SK-N-SH (cell line): ENCODE data around the gene PIAS4. TPM values are rescaled to one million over a fixed set of nuclear protein-coding genes. Genes with fewer than 3 reads are reported as not detected.
A peak's percentile ranks its signal among the peaks of the same experiment; 100 is the strongest.

Source experiments
- CTCF ChIA-PET: fragments of 300-600, 350-600 bp; formaldehyde crosslinking; extraction: SDS; loops from one replicate; lab custom pipeline; 2021; lab: Yijun Ruan, JAX
- POLR2A ChIA-PET: fragments of 350-600 bp; sonication (Branson Sonifier 250); formaldehyde crosslinking; extraction: SDS; loops from one replicate; lab custom pipeline; 2020; ENCODE audit warnings: antibody characterized with exemption, inconsistent platforms; lab: Yijun Ruan, JAX
- DNase-seq: peaks from one replicate; pipeline ENCODE4 v3.0.0; 2012
- H2AFZ ChIP-seq: fragments of 200-600 bp; sonication (generic); 2 replicates; pipeline ENCODE4 v1.8.1; 2016; ENCODE audit warnings: antibody characterized with exemption, mild to moderate bottlenecking, low read depth
- H3F3A ChIP-seq: fragments of 200-600 bp; sonication (generic); replicated peaks from 2 replicates; pipeline ENCODE3; 2016; ENCODE audit warnings: antibody characterized with exemption, mild to moderate bottlenecking; ENCODE audit not compliant: insufficient read depth
- H3K27ac ChIP-seq, 2 experiments: fragments of 200-500 bp in 1 of 2; fragments of 200-600 bp in 1 of 2; sonication (Bioruptor generic) in 1 of 2; sonication (generic), shearing (Covaris generic) in 1 of 2; 2 replicates each; pipeline versions ENCODE4 v1.5.1 to v1.6.1; 2014 to 2016; ENCODE audit warnings: low read depth in 2 of 2, inconsistent platforms in 1 of 2, low read length in 1 of 2, mild to moderate bottlenecking in 1 of 2, mixed read lengths in 1 of 2
- H3K27me3 ChIP-seq: fragments of 200-600 bp; sonication (generic), shearing (Covaris generic); 2 replicates; pipeline ENCODE4 v1.6.1; 2016; ENCODE audit warnings: mixed run types; ENCODE audit not compliant: insufficient read depth
- H3K36me3 ChIP-seq, 2 experiments: fragments of 200-500 bp in 1 of 2; fragments of 200-600 bp in 1 of 2; sonication (Bioruptor generic) in 1 of 2; sonication (generic) in 1 of 2; replicated peaks in 1 of 2; 2 replicates each; pipeline versions ENCODE3 to v1.5.1; 2014 to 2016; ENCODE audit warnings: low read length in 1 of 2, mild to moderate bottlenecking in 1 of 2; ENCODE audit not compliant: insufficient read depth in 2 of 2, control insufficient read depth in 1 of 2
- H3K4me1 ChIP-seq, 2 experiments: fragments of 200-500 bp in 1 of 2; fragments of 200-600 bp in 1 of 2; sonication (Bioruptor generic) in 1 of 2; sonication (generic), shearing (Covaris generic) in 1 of 2; 2 replicates each; pipeline versions ENCODE4 v1.5.1 to v1.6.1; 2014 to 2016; ENCODE audit warnings: low read depth in 1 of 2, low read length in 1 of 2, mixed run types in 1 of 2; ENCODE audit not compliant: insufficient read depth in 2 of 2, control insufficient read depth in 1 of 2
- H3K4me2 ChIP-seq: fragments of 200-600 bp; sonication (generic), shearing (Covaris generic); 2 replicates; pipeline ENCODE4 v1.6.1; 2017; ENCODE audit warnings: mixed run types
- H3K4me3 ChIP-seq, 2 experiments: fragments of 200-500 bp in 1 of 2; fragments of 200-600 bp in 1 of 2; sonication (Bioruptor generic) in 1 of 2; sonication (generic), shearing (Covaris generic) in 1 of 2; 2 replicates each; pipeline versions ENCODE4 v1.5.1 to v1.8.1; 2014 to 2016; ENCODE audit warnings: low read depth in 2 of 2, inconsistent platforms in 1 of 2, low read length in 1 of 2, mild to moderate bottlenecking in 1 of 2, mixed read lengths in 1 of 2, moderate library complexity in 1 of 2
- H3K79me2 ChIP-seq: fragments of 200-600 bp; sonication (generic); 2 replicates; pipeline ENCODE4 v1.8.1; 2017; ENCODE audit warnings: mild to moderate bottlenecking; ENCODE audit not compliant: insufficient read depth
- H3K9ac ChIP-seq: fragments of 200-600 bp; sonication (generic); 2 replicates; pipeline ENCODE4 v1.6.1; 2017; ENCODE audit warnings: mixed run types
- H3K9me2 ChIP-seq: fragments of 200-600 bp; sonication (generic); 2 replicates; pipeline ENCODE4 v1.6.1; 2017; ENCODE audit warnings: mixed run types
- H3K9me3 ChIP-seq: fragments of 200-600 bp; sonication (generic); 2 replicates; pipeline ENCODE4 v1.6.1; 2017; ENCODE audit warnings: mixed run types, mild to moderate bottlenecking, moderate library complexity
- H4K20me1 ChIP-seq: fragments of 200-600 bp; sonication (generic); 2 replicates; pipeline ENCODE4 v1.6.1; 2017; ENCODE audit warnings: mild to moderate bottlenecking, mixed run types; ENCODE audit not compliant: insufficient read depth
- ELF1 ChIP-seq: IDR thresholded peaks from 2 replicates; pipeline ENCODE4 v1.4.0; 2012
- EP300 ChIP-seq, 2 experiments: IDR thresholded peaks; 2 replicates each; pipeline versions ENCODE4 v1.4.0 to v1.6.1; 2012; ENCODE audit warnings: borderline replicate concordance in 1 of 2, low read depth in 1 of 2, low read length in 1 of 2
- EZH2phosphoT487 ChIP-seq: fragments of 200-600 bp; sonication (generic); IDR thresholded peaks from 2 replicates; pipeline ENCODE4 v1.6.1; 2017; ENCODE audit warnings: low read depth, mixed run types, mild to moderate bottlenecking, antibody characterized with exemption, moderate library complexity, borderline replicate concordance
- FOSL2 ChIP-seq: IDR thresholded peaks from 2 replicates; pipeline ENCODE4 v1.4.0; 2012; ENCODE audit warnings: low read depth, mild to moderate bottlenecking, moderate library complexity, borderline replicate concordance
- FOXJ3 ChIP-seq: sonication (generic); formaldehyde crosslinking; IDR thresholded peaks from 2 replicates; pipeline ENCODE4 v1.5.1; 2020; ENCODE audit warnings: mild to moderate bottlenecking, missing genetic modification reagents
- FOXM1 ChIP-seq: IDR thresholded peaks from 2 replicates; pipeline ENCODE4 v1.4.0; 2012; ENCODE audit warnings: low read depth, mild to moderate bottlenecking
- GABPA ChIP-seq: IDR thresholded peaks from 2 replicates; pipeline ENCODE4 v1.4.0; 2012; ENCODE audit warnings: low read depth, mild to moderate bottlenecking
- JUND ChIP-seq: IDR thresholded peaks from 2 replicates; pipeline ENCODE4 v1.4.0; 2012
- POLR2AphosphoS5 ChIP-seq: IDR thresholded peaks from 2 replicates; pipeline ENCODE4 v1.6.1; 2012; ENCODE audit warnings: low read depth, low read length
- RCOR1 ChIP-seq: fragments of 150-350 bp; IDR thresholded peaks from 2 replicates; pipeline ENCODE4 v1.6.1; 2017; ENCODE audit warnings: antibody characterized with exemption, low read length
- RFX5 ChIP-seq: IDR thresholded peaks from 2 replicates; pipeline ENCODE4 v1.6.1; 2012; ENCODE audit warnings: mild to moderate bottlenecking, improper control_type of control experiment, low read length
- RXRA ChIP-seq: IDR thresholded peaks from 2 replicates; pipeline ENCODE4 v1.4.0; 2012; ENCODE audit warnings: low read depth, mild to moderate bottlenecking, borderline replicate concordance
- TCF12 ChIP-seq: IDR thresholded peaks from 2 replicates; pipeline ENCODE4 v1.4.0; 2012
- TEAD4 ChIP-seq: IDR thresholded peaks from 2 replicates; pipeline ENCODE4 v1.4.0; 2012; ENCODE audit warnings: mild to moderate bottlenecking, borderline replicate concordance; ENCODE audit not compliant: insufficient read depth
- WGBS: methylation state at CpG from one replicate; pipeline ENCODE4 v1.1.6; 2017; ENCODE audit warnings: low lambda C conversion rate; 5-methylcytosine and 5-hydroxymethylcytosine counted together
- polyA plus RNA-seq, 3 experiments: library from polyadenylated mRNA; depleted of rRNA; stranded (reverse); fragments of >200 nt; gene quantifications; 2 replicates each; pipeline ENCODE4 v1.2.3, GENCODE V29; 2012
- TF ChIP-seq, protein P1 (sequence below): fragments of 150-350 bp; IDR thresholded peaks from 2 replicates; pipeline ENCODE4 v1.6.1; 2017; ENCODE audit warnings: antibody characterized with exemption, low read length, low read depth, borderline replicate concordance
- TF ChIP-seq, protein P2 (sequence below): IDR thresholded peaks from 2 replicates; pipeline ENCODE4 v1.4.0; 2012; ENCODE audit warnings: low read depth
- TF ChIP-seq, protein P3 (sequence below): IDR thresholded peaks from 2 replicates; pipeline ENCODE4 v1.4.0; 2012; ENCODE audit warnings: low read depth, borderline replicate concordance
- TF ChIP-seq, protein P4 (sequence below): fragments of 150-350 bp; IDR thresholded peaks from 2 replicates; pipeline ENCODE4 v1.6.1; 2016; ENCODE audit warnings: mild to moderate bottlenecking, low read depth, low read length
- TF ChIP-seq, protein P5 (sequence below): IDR thresholded peaks from 2 replicates; pipeline ENCODE4 v1.4.0; 2012; ENCODE audit warnings: low read depth, borderline replicate concordance

PIAS4 gene
- polyA plus RNA-seq, 1 of the 3 experiments (the other 2 are of a cell fraction), result 14.1 TPM

DNA sequence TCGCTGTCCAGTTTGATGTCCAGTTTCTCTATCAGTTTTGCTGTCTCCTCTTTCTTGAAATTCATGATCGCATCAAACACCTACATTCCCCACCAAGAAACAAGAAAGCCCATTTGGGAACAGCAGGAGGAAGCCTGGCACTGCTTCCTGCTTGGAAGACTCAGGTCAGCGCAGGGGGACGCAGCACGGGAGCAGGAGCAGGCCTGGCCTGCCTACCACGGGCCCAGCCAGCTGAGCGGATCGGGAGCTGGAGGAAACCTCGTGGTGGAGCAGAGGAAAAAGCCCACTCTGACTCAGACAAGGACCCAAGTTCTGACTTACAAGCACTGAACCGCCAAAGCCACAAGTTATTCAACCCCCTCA is 26.2 kb upstream of the PIAS4 start (continued):
- TF ChIP-seq, protein P1, sequence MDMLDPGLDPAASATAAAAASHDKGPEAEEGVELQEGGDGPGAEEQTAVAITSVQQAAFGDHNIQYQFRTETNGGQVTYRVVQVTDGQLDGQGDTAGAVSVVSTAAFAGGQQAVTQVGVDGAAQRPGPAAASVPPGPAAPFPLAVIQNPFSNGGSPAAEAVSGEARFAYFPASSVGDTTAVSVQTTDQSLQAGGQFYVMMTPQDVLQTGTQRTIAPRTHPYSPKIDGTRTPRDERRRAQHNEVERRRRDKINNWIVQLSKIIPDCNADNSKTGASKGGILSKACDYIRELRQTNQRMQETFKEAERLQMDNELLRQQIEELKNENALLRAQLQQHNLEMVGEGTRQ, result no peak
- TF ChIP-seq TEAD4, result no peak
- TF ChIP-seq, protein P2, sequence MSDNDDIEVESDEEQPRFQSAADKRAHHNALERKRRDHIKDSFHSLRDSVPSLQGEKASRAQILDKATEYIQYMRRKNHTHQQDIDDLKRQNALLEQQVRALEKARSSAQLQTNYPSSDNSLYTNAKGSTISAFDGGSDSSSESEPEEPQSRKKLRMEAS, result no peak
- TF ChIP-seq POLR2AphosphoS5, result no peak
- TF ChIP-seq TCF12, result no peak
- TF ChIP-seq, protein P3, sequence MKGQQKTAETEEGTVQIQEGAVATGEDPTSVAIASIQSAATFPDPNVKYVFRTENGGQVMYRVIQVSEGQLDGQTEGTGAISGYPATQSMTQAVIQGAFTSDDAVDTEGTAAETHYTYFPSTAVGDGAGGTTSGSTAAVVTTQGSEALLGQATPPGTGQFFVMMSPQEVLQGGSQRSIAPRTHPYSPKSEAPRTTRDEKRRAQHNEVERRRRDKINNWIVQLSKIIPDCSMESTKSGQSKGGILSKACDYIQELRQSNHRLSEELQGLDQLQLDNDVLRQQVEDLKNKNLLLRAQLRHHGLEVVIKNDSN, result no peak

DNA sequence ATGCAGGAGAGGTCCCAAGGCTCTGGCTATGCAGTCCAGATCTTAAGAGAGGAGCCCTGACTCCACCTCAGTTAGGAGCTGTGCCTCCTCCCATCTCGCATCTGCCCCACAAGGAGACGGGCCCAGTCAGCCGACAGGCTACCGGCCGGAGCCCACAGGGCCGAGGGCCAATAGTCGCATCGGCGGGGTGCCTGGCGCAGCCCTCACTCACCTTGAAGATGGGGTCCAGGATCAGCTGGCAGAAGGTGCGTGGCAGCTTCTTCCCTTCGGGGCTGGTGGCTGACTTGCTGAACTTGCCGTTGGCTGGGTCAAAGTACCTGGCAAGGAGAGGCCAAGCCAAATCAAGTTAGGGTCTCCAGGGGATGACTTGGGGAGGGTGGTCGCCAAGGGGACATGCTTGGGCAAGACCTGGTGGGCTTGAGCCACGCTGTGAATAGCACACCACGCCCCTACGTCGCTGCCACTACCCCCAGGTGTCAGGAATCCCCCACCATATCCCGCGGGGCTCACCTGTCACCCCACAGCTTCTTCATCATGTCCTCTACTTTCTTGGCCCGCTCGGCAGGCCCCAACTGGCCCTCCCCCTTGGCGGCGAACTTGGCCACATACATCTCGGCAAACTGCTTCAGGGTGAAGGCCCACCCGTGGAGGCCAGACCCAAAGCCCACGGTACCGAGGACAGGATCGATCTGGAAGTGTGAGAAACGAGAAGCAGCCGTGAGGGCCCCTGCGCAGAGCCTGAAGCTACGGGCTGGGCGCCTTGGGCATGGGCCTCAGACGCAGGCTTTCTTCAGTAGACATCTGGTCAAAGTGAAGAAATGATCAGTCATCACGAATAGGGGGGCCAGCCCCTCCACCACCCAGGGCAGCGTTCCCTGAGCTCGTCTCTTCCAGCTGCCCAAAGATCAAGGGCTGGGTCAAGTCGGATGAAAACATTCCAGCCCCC is 25.5 kb upstream of the PIAS4 start:
- Histone ChIP-seq H3K9me3 (no peaks in the 10 kb centered on the region), H3K79me2 (peaks cover 80% of the 10 kb centered on the region), H3K27ac (peak overlapping the region; percentile 22 to 28; a peak in 2 of 4 replicates), H3K9ac (no peak overlapping the region), H3F3A (peaks cover 62% of the 10 kb centered on the region), H3K4me2 (peak overlapping the region; percentile 89; the same call in 1 of the 2 replicates), H2AFZ (no peak overlapping the region), H3K9me2 (no peaks in the 10 kb centered on the region), H3K4me1 (peaks cover 15 to 35% of the 10 kb centered on the region in 2 experiments), H3K27me3 (no peaks in the 10 kb centered on the region), H3K36me3 (peaks cover 70 to 73% of the 10 kb centered on the region in 2 experiments), H4K20me1 (peaks cover 82% of the 10 kb centered on the region), H3K4me3 (no peak overlapping the region)
- peak; percentile 17 for DNase-seq
- POLR2A ChIA-PET, result interaction anchor here (6.8 kb wide), 1 partner anchor 10 kb away, joined by 60 read pairs; the partner anchor contains the start of gene DAPK3
- TF ChIP-seq, protein P1, result no peak
- TF ChIP-seq, protein P4, sequence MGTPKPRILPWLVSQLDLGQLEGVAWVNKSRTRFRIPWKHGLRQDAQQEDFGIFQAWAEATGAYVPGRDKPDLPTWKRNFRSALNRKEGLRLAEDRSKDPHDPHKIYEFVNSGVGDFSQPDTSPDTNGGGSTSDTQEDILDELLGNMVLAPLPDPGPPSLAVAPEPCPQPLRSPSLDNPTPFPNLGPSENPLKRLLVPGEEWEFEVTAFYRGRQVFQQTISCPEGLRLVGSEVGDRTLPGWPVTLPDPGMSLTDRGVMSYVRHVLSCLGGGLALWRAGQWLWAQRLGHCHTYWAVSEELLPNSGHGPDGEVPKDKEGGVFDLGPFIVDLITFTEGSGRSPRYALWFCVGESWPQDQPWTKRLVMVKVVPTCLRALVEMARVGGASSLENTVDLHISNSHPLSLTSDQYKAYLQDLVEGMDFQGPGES, result no peak
- no peak for TF ChIP-seq TEAD4
- no peak for TF ChIP-seq JUND
- TF ChIP-seq, protein P3, result no peak
- no peak for TF ChIP-seq FOSL2
- TF ChIP-seq RCOR1, result no peak
- TF ChIP-seq FOXM1, result no peak
- no peak for TF ChIP-seq TCF12
- no peak for TF ChIP-seq GABPA
- TF ChIP-seq ELF1, result no peak
- no peak for TF ChIP-seq RFX5
- no peak for TF ChIP-seq EZH2phosphoT487
- TF ChIP-seq RXRA, result no peak
- TF ChIP-seq EP300 (IDR thresholded peaks at IDR 0.05; ENCODE audit: borderline replicate concordance in 1 of 2, low read depth in 1 of 2, low read length in 1 of 2), result no peak
- TF ChIP-seq FOXJ3 (CRISPR knock-in tag), result no peak
- TF ChIP-seq, protein P5, sequence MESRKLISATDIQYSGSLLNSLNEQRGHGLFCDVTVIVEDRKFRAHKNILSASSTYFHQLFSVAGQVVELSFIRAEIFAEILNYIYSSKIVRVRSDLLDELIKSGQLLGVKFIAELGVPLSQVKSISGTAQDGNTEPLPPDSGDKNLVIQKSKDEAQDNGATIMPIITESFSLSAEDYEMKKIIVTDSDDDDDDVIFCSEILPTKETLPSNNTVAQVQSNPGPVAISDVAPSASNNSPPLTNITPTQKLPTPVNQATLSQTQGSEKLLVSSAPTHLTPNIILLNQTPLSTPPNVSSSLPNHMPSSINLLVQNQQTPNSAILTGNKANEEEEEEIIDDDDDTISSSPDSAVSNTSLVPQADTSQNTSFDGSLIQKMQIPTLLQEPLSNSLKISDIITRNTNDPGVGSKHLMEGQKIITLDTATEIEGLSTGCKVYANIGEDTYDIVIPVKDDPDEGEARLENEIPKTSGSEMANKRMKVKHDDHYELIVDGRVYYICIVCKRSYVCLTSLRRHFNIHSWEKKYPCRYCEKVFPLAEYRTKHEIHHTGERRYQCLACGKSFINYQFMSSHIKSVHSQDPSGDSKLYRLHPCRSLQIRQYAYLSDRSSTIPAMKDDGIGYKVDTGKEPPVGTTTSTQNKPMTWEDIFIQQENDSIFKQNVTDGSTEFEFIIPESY, result no peak
- no peak for TF ChIP-seq POLR2AphosphoS5
- WGBS, result 92% methylated on average over 31 of the region's 39 CpGs
- CTCF ChIA-PET, result interaction anchor here (0.7 to 1.2 kb wide), 2 partner anchors 11 kb away, joined by 3 read pairs; partner anchors contain the start of gene DAPK3
